Breast epithelium (tissue), 4 donors: ENCODE measurements around the gene BRD1. TPM values are rescaled to one million over a fixed set of nuclear protein-coding genes. Genes with fewer than 3 reads are reported as not detected.

Experiments used
- DNase-seq, 2 donors: peaks; one replicate each; pipeline ENCODE4 v3.0.0-alpha.2; 2019; ENCODE audit warnings: low spot score in 2 of 2
- H3K27ac ChIP-seq, 2 donors: fragments of 200-600 bp; sonication (generic) in 1 of 2; one replicate each; pipeline ENCODE4 v1.5.1; 2016 to 2019; ENCODE audit warnings: mild to moderate bottlenecking in 1 of 2
- H3K27me3 ChIP-seq, 2 donors: fragments of 200-600 bp; sonication (generic) in 1 of 2; one replicate each; pipeline versions ENCODE4 v1.5.1 to v1.6.0; 2017 to 2019; ENCODE audit warnings: control low read depth in 1 of 2, mild to moderate bottlenecking in 1 of 2
- H3K36me3 ChIP-seq: fragments of 200-600 bp; one replicate; pipeline ENCODE4 v1.5.1; 2019
- H3K4me1 ChIP-seq, 2 donors: fragments of 200-600 bp; sonication (generic); one replicate each; pipeline ENCODE4 v1.5.1; 2016 to 2019; ENCODE audit warnings: control low read depth in 1 of 2
- H3K4me3 ChIP-seq, 3 donors: fragments of 200-600 bp; sonication (generic); 1 replicate in 2 of 3; 2 replicates in 1 of 3; pipeline ENCODE4 v1.5.1; 2016 to 2019; ENCODE audit warnings: mild to moderate bottlenecking in 3 of 3, moderate library complexity in 2 of 3
- H3K9me3 ChIP-seq, 2 donors: fragments of 200-600 bp; sonication (generic) in 1 of 2; one replicate each; pipeline ENCODE4 v1.5.1; 2016 to 2019; ENCODE audit warnings: control low read depth in 1 of 2
- CTCF ChIP-seq, 3 donors: fragments of 450-650 bp; IDR thresholded peaks; one replicate each; pipeline ENCODE4 v1.5.1; 2016 to 2017; ENCODE audit warnings: antibody characterized with exemption in 3 of 3, mild to moderate bottlenecking in 3 of 3, moderate library complexity in 3 of 3
- POLR2A ChIP-seq: fragments of 450-650 bp; IDR thresholded peaks from one replicate; pipeline ENCODE4 v1.6.1; 2016; ENCODE audit warnings: antibody characterized with exemption, mild to moderate bottlenecking, moderate library complexity
- POLR2AphosphoS5 ChIP-seq, 3 donors: sonication (generic); formaldehyde crosslinking; IDR thresholded peaks; one replicate each; pipeline ENCODE4 v1.6.1; 2017; ENCODE audit warnings: antibody characterized with exemption in 3 of 3
- intact Hi-C: fragments of 100-400 bp; cut with DNase I; formaldehyde crosslinking; loops from one replicate; pipeline ENCODE4 v1.15.1; 2023; ENCODE audit warnings: low total_unique reads
- total RNA-seq, 3 donors: library from RNA; depleted of rRNA; stranded (reverse); fragments of >200 nt; gene quantifications; one replicate each; pipeline ENCODE4 v1.1.0, GENCODE V29; 2016

Gene BRD1
- total RNA-seq, 3 donors from 2014 or later, result 33.4 to 35.1 (median 34.1) TPM

GRCh38 chr22:49865156-49865555 is 37.5 kb upstream of the BRD1 start:
- no peak for DNase-seq
- intact Hi-C loops, result no loop called here
- peaks cover 29 to 35% of the 10 kb centered on the region in 2 donors for H3K9me3 ChIP-seq
- H3K27me3 ChIP-seq, result no peaks in the 10 kb centered on the region
- H3K4me1 ChIP-seq, result no peaks in the 10 kb centered on the region
- no peaks in the 10 kb centered on the region for H3K36me3 ChIP-seq
- H3K27ac ChIP-seq, result no peak overlapping the region
- TF ChIP-seq POLR2AphosphoS5 (IDR thresholded peaks at IDR 0.05), result no peak
- no peak for TF ChIP-seq POLR2A
- TF ChIP-seq CTCF (IDR thresholded peaks at IDR 0.05), result no peak
- no peak overlapping the region for H3K4me3 ChIP-seq

GRCh38 chr22:49863931-49864330 is 36.3 kb upstream of the BRD1 start:
- Histone ChIP-seq H3K4me3 (no peak overlapping the region), H3K27ac (no peak overlapping the region), H3K36me3 (no peaks in the 10 kb centered on the region), H3K9me3 (peaks cover 18 to 24% of the 10 kb centered on the region in 2 donors), H3K27me3 (no peaks in the 10 kb centered on the region), H3K4me1 (no peaks in the 10 kb centered on the region)
- DNase-seq, result no peak
- TF ChIP-seq POLR2AphosphoS5 (IDR thresholded peaks at IDR 0.05) (no peak), CTCF (IDR thresholded peaks at IDR 0.05) (no peak), POLR2A (no peak)
- intact Hi-C loops, result no loop called here

GRCh38 chr22:49862496-49862776 is 34.8 kb upstream of the BRD1 start:
- Histone ChIP-seq H3K4me1 (no peaks in the 10 kb centered on the region), H3K9me3 (peaks cover 18 to 19% of the 10 kb centered on the region in 2 donors), H3K27me3 (no peaks in the 10 kb centered on the region), H3K27ac (no peak overlapping the region), H3K36me3 (no peaks in the 10 kb centered on the region), H3K4me3 (no peak overlapping the region)
- no peak for DNase-seq
- TF ChIP-seq CTCF (IDR thresholded peaks at IDR 0.05) (no peak), POLR2AphosphoS5 (IDR thresholded peaks at IDR 0.05) (no peak), POLR2A (no peak)
- intact Hi-C loops, result no loop called here

GRCh38 chr22:49861642-49862495 is 34.2 kb upstream of the BRD1 start:
- TF ChIP-seq POLR2A (no peak), POLR2AphosphoS5 (IDR thresholded peaks at IDR 0.05) (no peak)
- no peak for DNase-seq
- H3K27ac ChIP-seq, result no peak overlapping the region

GRCh38 chr22:49858827-49859226 is 31.2 kb upstream of the BRD1 start:
- intact Hi-C loops, result no loop called here
- H3K4me1 ChIP-seq, result peaks cover 0 to 4% of the 10 kb centered on the region in 2 donors
- H3K27me3 ChIP-seq, result no peaks in the 10 kb centered on the region
- H3K4me3 ChIP-seq, result no peak overlapping the region
- no peaks in the 10 kb centered on the region for H3K36me3 ChIP-seq
- no peaks in the 10 kb centered on the region for H3K9me3 ChIP-seq
- TF ChIP-seq POLR2A, result no peak
- TF ChIP-seq CTCF (IDR thresholded peaks at IDR 0.05), result no peak
- no peak for TF ChIP-seq POLR2AphosphoS5 (IDR thresholded peaks at IDR 0.05)
- no peak overlapping the region for H3K27ac ChIP-seq
- DNase-seq, result no peak

More at GRCh38 chr22:49861642-49862495, 34.2 kb upstream of the BRD1 start:
- H3K27me3 ChIP-seq, result no peaks in the 10 kb centered on the region
- intact Hi-C loops, result no loop called here
- peaks cover 14 to 15% of the 10 kb centered on the region in 2 donors for H3K9me3 ChIP-seq
- no peaks in the 10 kb centered on the region for H3K36me3 ChIP-seq
- H3K4me3 ChIP-seq, result no peak overlapping the region
- H3K4me1 ChIP-seq, result no peaks in the 10 kb centered on the region
